ENCODE measurements around the gene PSMD1.

PSMD1 gene

GRCh38 chr2:231036131-231036530 lies 20.5 kb upstream of the PSMD1 start:
- no peak for DNase-seq (ENCODE audit: low read depth)

GRCh38 chr2:231036578-231037106 lies 20.0 kb upstream of the PSMD1 start:
- no peak for DNase-seq (ENCODE audit: low read depth)

GRCh38 chr2:231037202-231037730 lies 19.4 kb upstream of the PSMD1 start, which contains the start of gene C2orf72:
TSS of gene C2orf72 (plus strand) at chr2:231037523. CDS start at chr2:231037566, 43 bp downstream.
- DNase-seq (ENCODE audit: low read depth) = no peak

- DNase-seq (ENCODE audit: low read depth) = no peak
These were observed 18.8 kb upstream of the PSMD1 start for GRCh38 chr2:231037731-231038482.

- DNase-seq (ENCODE audit: low read depth) = no peak
These were observed 18.0 kb upstream of the PSMD1 start for GRCh38 chr2:231038483-231039293.

GRCh38 chr2:231039294-231039664 lies 17.4 kb upstream of the PSMD1 start:
- no peak for DNase-seq (ENCODE audit: low read depth)

GRCh38 chr2:231039821-231040364 lies 16.8 kb upstream of the PSMD1 start:
- no peak for DNase-seq (ENCODE audit: low read depth)

GRCh38 chr2:231041061-231041689 lies 15.5 kb upstream of the PSMD1 start:
- no peak for DNase-seq (ENCODE audit: low read depth)

GRCh38 chr2:231043796-231044195 lies 12.9 kb upstream of the PSMD1 start:
- no peak for DNase-seq (ENCODE audit: low read depth)

GRCh38 chr2:231046916-231047273 lies 9.8 kb upstream of the PSMD1 start:
- DNase-seq (ENCODE audit: low read depth) = no peak

- DNase-seq (ENCODE audit: low read depth) = no peak
These were observed 9.3 kb upstream of the PSMD1 start for GRCh38 chr2:231047274-231047922.

GRCh38 chr2:231047923-231048915 lies 8.4 kb upstream of the PSMD1 start:
- DNase-seq (ENCODE audit: low read depth) = no peak

GRCh38 chr2:231049286-231050017 lies 7.2 kb upstream of the PSMD1 start:
- DNase-seq (ENCODE audit: low read depth) = no peak

- DNase-seq (ENCODE audit: low read depth) = no peak
These were observed 6.4 kb upstream of the PSMD1 start for GRCh38 chr2:231050018-231050901.

- no peak for DNase-seq (ENCODE audit: low read depth)
These were observed 5.6 kb upstream of the PSMD1 start for GRCh38 chr2:231051116-231051515.

GRCh38 chr2:231052494-231053451 lies 3.9 kb upstream of the PSMD1 start:
- no peak for DNase-seq (ENCODE audit: low read depth)

GRCh38 chr2:231053846-231054245 lies 2.8 kb upstream of the PSMD1 start:
- no peak for DNase-seq (ENCODE audit: low read depth)
